ENCODE data around the gene VPS13D.

Gene VPS13D

GRCh38 chr1:12269351-12269750 is 39.5 kb downstream of the VPS13D start:
- in situ Hi-C loops (cut with HindIII; ENCODE audit: low pct_ligation_motif_present, low pct_unique_long_range_greater_than_20kb, low sequenced_read_pairs), result no loop called here
- DNase-seq, result no peak

GRCh38 chr1:12271033-12271432 is 41.2 kb downstream of the VPS13D start:
- in situ Hi-C loops (cut with HindIII; ENCODE audit: low pct_ligation_motif_present, low pct_unique_long_range_greater_than_20kb, low sequenced_read_pairs), result no loop called here
- no peak for DNase-seq

- DNase-seq, result no peak
- in situ Hi-C loops (cut with HindIII; ENCODE audit: low pct_ligation_motif_present, low pct_unique_long_range_greater_than_20kb, low sequenced_read_pairs), result no loop called here
These were observed 42.9 kb downstream of the VPS13D start for GRCh38 chr1:12272770-12273169.

GRCh38 chr1:12275370-12275769 is 45.5 kb downstream of the VPS13D start:
- in situ Hi-C loops (cut with HindIII; ENCODE audit: low pct_ligation_motif_present, low pct_unique_long_range_greater_than_20kb, low sequenced_read_pairs), result no loop called here
- DNase-seq, result peak; percentile 16

GRCh38 chr1:12276225-12276624 is 46.4 kb downstream of the VPS13D start:
- no peak for DNase-seq
- in situ Hi-C loops (cut with HindIII; ENCODE audit: low pct_ligation_motif_present, low pct_unique_long_range_greater_than_20kb, low sequenced_read_pairs), result no loop called here

GRCh38 chr1:12279003-12279402 is 49.2 kb downstream of the VPS13D start:
- in situ Hi-C loops (cut with HindIII; ENCODE audit: low pct_ligation_motif_present, low pct_unique_long_range_greater_than_20kb, low sequenced_read_pairs), result no loop called here
- no peak for DNase-seq

GRCh38 chr1:12279728-12280464 is 50.1 kb downstream of the VPS13D start:
- in situ Hi-C loops (cut with HindIII; ENCODE audit: low pct_ligation_motif_present, low pct_unique_long_range_greater_than_20kb, low sequenced_read_pairs), result no loop called here
- DNase-seq, result no peak

GRCh38 chr1:12282142-12282541 is 52.3 kb downstream of the VPS13D start:
- in situ Hi-C loops (cut with HindIII; ENCODE audit: low pct_ligation_motif_present, low pct_unique_long_range_greater_than_20kb, low sequenced_read_pairs), result no loop called here
- no peak for DNase-seq

GRCh38 chr1:12284486-12284885 is 54.7 kb downstream of the VPS13D start:
- in situ Hi-C loops (cut with HindIII; ENCODE audit: low pct_ligation_motif_present, low pct_unique_long_range_greater_than_20kb, low sequenced_read_pairs), result no loop called here
- no peak for DNase-seq

GRCh38 chr1:12285496-12286143 is 55.8 kb downstream of the VPS13D start:
- in situ Hi-C loops (cut with HindIII; ENCODE audit: low pct_ligation_motif_present, low pct_unique_long_range_greater_than_20kb, low sequenced_read_pairs), result no loop called here
- no peak for DNase-seq

GRCh38 chr1:12287869-12288268 is 58.0 kb downstream of the VPS13D start:
- DNase-seq, result no peak
- in situ Hi-C loops (cut with HindIII; ENCODE audit: low pct_ligation_motif_present, low pct_unique_long_range_greater_than_20kb, low sequenced_read_pairs), result no loop called here

- no peak for DNase-seq
- in situ Hi-C loops (cut with HindIII; ENCODE audit: low pct_ligation_motif_present, low pct_unique_long_range_greater_than_20kb, low sequenced_read_pairs), result no loop called here
These were observed 61.0 kb downstream of the VPS13D start for GRCh38 chr1:12290828-12291227.

- in situ Hi-C loops (cut with HindIII; ENCODE audit: low pct_ligation_motif_present, low pct_unique_long_range_greater_than_20kb, low sequenced_read_pairs), result no loop called here
- DNase-seq, result no peak
These were observed 63.6 kb downstream of the VPS13D start for GRCh38 chr1:12293416-12293815.

- in situ Hi-C loops (cut with HindIII; ENCODE audit: low pct_ligation_motif_present, low pct_unique_long_range_greater_than_20kb, low sequenced_read_pairs), result no loop called here
- no peak for DNase-seq
These were observed 64.2 kb downstream of the VPS13D start for GRCh38 chr1:12294076-12294475.

- in situ Hi-C loops (cut with HindIII; ENCODE audit: low pct_ligation_motif_present, low pct_unique_long_range_greater_than_20kb, low sequenced_read_pairs), result no loop called here
- no peak for DNase-seq
These were observed 66.2 kb downstream of the VPS13D start for GRCh38 chr1:12296016-12296415.

GRCh38 chr1:12296623-12297022 is 66.8 kb downstream of the VPS13D start:
- DNase-seq, result no peak
- in situ Hi-C loops (cut with HindIII; ENCODE audit: low pct_ligation_motif_present, low pct_unique_long_range_greater_than_20kb, low sequenced_read_pairs), result no loop called here

- in situ Hi-C loops (cut with HindIII; ENCODE audit: low pct_ligation_motif_present, low pct_unique_long_range_greater_than_20kb, low sequenced_read_pairs), result no loop called here
- no peak for DNase-seq
These were observed 70.9 kb downstream of the VPS13D start for GRCh38 chr1:12300706-12301105.

- no peak for DNase-seq
- in situ Hi-C loops (cut with HindIII; ENCODE audit: low pct_ligation_motif_present, low pct_unique_long_range_greater_than_20kb, low sequenced_read_pairs), result no loop called here
These were observed 71.8 kb downstream of the VPS13D start for GRCh38 chr1:12301518-12302237.

GRCh38 chr1:12302798-12303447 is 73.1 kb downstream of the VPS13D start:
- DNase-seq, result no peak
- in situ Hi-C loops (cut with HindIII; ENCODE audit: low pct_ligation_motif_present, low pct_unique_long_range_greater_than_20kb, low sequenced_read_pairs), result no loop called here
